Mesodermal cell (in vitro differentiated cells): ENCODE results near the gene PRKCD.

Experiments
- H3K27ac ChIP-seq: 2 replicates; pipeline ENCODE4 v1.7.0; 2013; ENCODE audit warnings: mild to moderate bottlenecking, low read depth, low read length, moderate library complexity; ENCODE audit not compliant: severe bottlenecking
- H3K36me3 ChIP-seq: 2 replicates; pipeline ENCODE4 v1.7.1; 2013; ENCODE audit warnings: mild to moderate bottlenecking, low read length, moderate library complexity; ENCODE audit not compliant: control insufficient read depth, insufficient read depth
- H3K4me1 ChIP-seq: one replicate; pipeline ENCODE4 v1.7.1; 2013; ENCODE audit warnings: mild to moderate bottlenecking, low read length; ENCODE audit not compliant: insufficient read depth, control insufficient read depth, poor library complexity, severe bottlenecking
- H3K4me3 ChIP-seq: 2 replicates; pipeline ENCODE4 v1.7.0; 2013; ENCODE audit warnings: low read length, control low read depth, mild to moderate bottlenecking; ENCODE audit not compliant: insufficient read depth, poor library complexity, severe bottlenecking; ENCODE audit errors: extremely low read depth
- H3K9me3 ChIP-seq: 2 replicates; pipeline ENCODE4 v1.7.1; 2013; ENCODE audit warnings: mild to moderate bottlenecking, low read length, moderate library complexity; ENCODE audit not compliant: control insufficient read depth
- WGBS, 2 experiments: methylation state at CpG; one replicate each; pipeline ENCODE4 v1.1.5; 2013; ENCODE audit warnings: missing lambda C conversion rate in 2 of 2; ENCODE audit not compliant: insufficient coverage in 2 of 2; 5-methylcytosine and 5-hydroxymethylcytosine counted together

Gene PRKCD

DNA sequence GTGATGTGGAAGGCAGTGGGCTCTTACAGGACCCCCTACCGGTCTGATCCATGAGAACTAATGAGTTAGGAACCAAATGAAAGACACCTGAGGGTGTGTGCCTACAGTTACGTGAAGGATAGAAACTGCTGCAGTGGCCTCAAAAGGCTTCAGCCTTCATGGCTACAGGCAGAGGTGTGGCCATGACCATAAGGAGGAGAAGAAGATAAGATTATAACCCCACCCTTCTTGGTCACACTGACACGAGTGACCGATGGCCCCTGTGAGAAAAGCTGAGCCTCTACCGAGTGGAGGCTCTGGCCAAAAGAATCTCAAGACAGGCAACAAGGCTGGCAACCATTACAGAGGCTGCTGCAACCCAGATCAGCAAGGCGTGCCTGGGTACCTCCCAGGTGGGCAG lies 37.1 kb upstream of the PRKCD start:
- WGBS, 2 experiments = 92 to 97% methylated on average over 6 of the region's 6 CpGs
- Histone ChIP-seq H3K4me1 (no peaks in the 10 kb centered on the region), H3K9me3 (no peaks in the 10 kb centered on the region), H3K36me3 (peaks cover 69% of the 10 kb centered on the region), H3K27ac (no peak overlapping the region), H3K4me3 (no peak overlapping the region)

DNA sequence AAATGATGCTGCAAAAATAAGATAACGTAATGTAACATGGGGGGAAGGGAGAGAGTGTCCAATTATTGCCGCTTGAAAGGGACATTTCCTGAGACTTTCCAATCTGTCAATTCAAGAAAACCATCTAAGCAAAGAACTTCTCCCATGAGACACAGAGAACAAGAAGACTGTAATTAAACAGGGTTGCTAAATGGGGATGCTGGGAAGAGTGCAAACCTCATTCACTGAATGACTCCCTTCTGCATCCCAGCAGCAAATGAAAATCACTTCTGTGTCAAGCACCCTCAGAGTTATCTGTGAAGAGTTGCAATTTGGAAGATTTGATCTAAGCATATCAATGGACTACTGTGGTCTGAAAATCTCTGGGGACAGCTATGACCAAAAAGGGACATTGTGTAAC lies 34.4 kb upstream of the PRKCD start:
- no peaks in the 10 kb centered on the region for H3K4me1 ChIP-seq
- no peak overlapping the region for H3K27ac ChIP-seq
- peaks cover 43% of the 10 kb centered on the region for H3K36me3 ChIP-seq
- 50% methylated on average over 1 of the region's 2 CpGs; no CpG with 5 or more reads in 1 of the 2 experiments for WGBS, 2 experiments
- no peaks in the 10 kb centered on the region for H3K9me3 ChIP-seq
- H3K4me3 ChIP-seq = no peak overlapping the region

DNA sequence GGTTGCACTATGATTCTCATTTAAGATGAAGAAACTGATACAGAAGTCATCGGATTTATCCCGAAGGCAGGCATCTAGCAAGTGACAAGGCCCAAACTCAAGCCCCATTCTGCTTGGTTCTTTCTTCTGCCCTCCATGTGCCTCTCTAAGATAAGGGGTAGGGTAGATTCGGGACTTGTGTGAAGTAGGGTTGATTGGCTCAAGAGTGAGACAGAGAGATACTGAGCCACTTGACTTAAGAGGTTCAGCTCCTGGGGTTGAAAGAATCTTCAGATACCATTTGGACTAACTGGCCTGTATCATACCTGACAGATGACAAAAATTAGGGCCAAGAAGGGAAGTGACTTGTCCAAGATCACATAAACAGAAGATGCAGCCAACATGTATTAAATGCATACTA lies 31.7 kb upstream of the PRKCD start:
- no peak overlapping the region for H3K27ac ChIP-seq
- no peaks in the 10 kb centered on the region for H3K9me3 ChIP-seq
- WGBS, 2 experiments = 92 to 93% methylated on average over 3 of the region's 3 CpGs
- H3K36me3 ChIP-seq = peaks cover 19% of the 10 kb centered on the region
- H3K4me1 ChIP-seq = no peaks in the 10 kb centered on the region
- peak overlapping the region; percentile 86 for H3K4me3 ChIP-seq

DNA sequence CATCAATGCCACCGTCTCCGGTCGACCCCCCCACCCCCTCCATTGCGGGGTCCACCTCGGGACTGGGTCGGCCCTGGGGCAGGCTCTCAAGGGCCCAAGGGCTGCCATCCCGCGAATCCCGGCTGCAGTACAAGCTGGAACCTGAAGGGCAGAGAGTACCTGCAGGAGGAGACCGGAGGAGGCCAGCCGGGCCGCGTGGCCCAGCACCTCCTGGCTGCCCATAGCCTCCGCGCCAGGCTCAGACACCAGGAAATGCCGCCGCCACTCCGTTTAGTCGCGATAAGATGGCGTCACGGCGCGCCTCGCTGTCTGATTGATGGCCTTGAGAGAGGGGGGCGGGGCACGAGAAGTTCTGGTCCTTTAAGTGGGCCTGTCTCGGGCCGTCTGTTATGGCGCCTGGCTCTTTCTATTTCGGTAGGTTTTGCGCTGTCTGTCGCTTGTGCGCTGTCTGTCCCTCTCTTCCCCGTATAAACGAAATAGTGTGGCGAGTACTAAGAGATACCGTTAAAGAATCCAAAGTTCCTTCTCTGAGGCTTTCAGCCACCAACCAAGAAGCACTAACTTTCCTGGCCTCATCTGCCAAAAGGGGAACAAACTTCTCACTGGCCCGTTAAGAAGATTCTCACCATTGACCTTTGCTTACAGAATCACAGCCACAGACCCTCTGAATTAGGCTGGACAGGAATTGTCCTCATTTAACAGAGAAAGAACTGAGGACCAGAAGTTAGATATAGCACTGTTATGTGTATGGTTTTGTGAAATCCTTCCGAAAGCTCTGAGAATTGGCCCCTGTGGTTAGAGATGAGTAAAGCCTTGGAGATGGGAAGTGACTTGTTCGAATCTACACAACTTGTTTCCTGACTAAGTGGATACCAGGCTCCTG lies 30.6 kb upstream of the PRKCD start, which contains the start of gene RFT1:
RFT1 (minus strand) TSS at position 257 of the 883 bp plus-strand sequence; CDS start at position 222, 35 bp downstream.
- H3K9me3 ChIP-seq = no peaks in the 10 kb centered on the region
- H3K27ac ChIP-seq = peak within 1 kb of the TSS; percentile 84
- 2 to 3% methylated on average over 27 to 31 of the region's 41 CpGs for WGBS, 2 experiments
- peaks cover 8% of the 10 kb centered on the region for H3K36me3 ChIP-seq
- no peaks in the 10 kb centered on the region for H3K4me1 ChIP-seq
- H3K4me3 ChIP-seq = peak within 1 kb of the TSS; percentile 86

DNA sequence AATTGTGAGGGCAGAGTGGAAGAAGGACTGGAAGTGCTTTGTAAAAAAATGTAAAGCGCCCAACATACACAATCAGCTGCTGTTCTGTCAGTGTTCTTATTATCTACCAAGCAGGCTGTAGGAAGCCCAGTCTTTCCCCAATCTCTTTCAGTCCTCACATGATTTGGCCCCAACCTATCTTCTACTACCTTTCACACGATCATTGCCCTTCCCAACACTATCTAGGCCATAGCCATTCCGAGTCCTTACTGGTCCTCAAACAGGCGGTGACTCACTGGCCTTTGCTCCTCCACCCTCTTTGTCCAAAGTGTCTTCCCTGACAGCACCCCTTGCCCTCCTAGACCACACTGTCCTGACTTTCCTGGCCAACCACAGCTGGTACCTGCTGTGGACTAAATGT lies 29.9 kb upstream of the PRKCD start:
- peaks cover 1% of the 10 kb centered on the region for H3K36me3 ChIP-seq
- H3K4me1 ChIP-seq = no peaks in the 10 kb centered on the region
- H3K27ac ChIP-seq = no peak overlapping the region
- H3K4me3 ChIP-seq = peak overlapping the region; percentile 86
- H3K9me3 ChIP-seq = no peaks in the 10 kb centered on the region
- 96 to 97% methylated on average over 3 to 4 of the region's 4 CpGs for WGBS, 2 experiments

DNA sequence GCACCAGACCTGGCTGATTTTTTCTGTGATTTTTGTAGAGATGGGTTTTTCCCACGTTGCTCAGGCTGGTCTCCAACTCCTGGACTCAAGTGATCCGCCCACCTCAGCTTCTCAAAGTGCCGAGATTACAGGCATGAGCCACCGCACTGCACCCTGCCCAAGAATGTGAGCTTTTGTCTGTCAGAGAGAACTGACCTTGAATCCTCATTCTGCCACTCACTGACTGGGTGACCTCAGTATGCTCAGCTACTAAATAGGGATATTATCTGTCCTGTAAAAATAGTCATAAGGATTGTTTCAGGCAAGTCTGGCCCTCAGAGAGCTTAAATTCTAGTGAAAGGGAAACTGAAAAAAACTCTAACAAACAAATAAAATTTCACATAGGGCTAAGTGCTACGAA lies 28.7 kb upstream of the PRKCD start:
- H3K9me3 ChIP-seq = no peaks in the 10 kb centered on the region
- no peaks in the 10 kb centered on the region for H3K36me3 ChIP-seq
- no peak overlapping the region for H3K27ac ChIP-seq
- no peak overlapping the region for H3K4me3 ChIP-seq
- no peaks in the 10 kb centered on the region for H3K4me1 ChIP-seq
- WGBS, 2 experiments = 64 to 74% methylated on average over 4 to 5 of the region's 5 CpGs

DNA sequence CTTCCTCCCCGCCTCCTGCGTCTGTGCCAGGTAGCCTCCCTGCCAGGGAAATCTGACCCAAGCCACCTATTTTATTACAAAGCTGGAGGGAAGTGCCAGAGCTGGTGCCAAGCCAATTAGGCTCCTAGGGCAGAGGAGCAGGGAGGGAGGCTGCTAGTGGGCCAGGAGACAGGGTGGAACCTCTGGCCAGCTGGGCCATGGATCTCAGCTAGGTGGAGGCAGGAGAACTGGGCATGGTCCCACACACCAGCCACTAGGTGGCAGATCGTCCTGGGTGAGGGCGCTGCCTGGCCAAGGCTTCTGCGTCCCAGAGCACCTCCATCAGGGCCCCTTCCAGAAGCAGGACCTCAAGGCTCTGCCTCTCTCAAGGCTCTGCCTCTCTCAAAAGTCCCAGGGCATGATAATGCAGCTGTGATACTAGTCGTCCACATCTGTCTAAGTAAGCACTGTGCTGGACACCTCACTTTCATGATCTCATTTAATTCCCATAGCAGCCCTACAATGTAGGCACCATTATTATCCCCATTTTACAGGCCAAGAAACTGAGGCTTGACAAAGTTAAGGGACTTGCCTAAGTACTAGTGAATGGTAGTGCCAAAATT lies 26.3 kb upstream of the PRKCD start:
- Histone ChIP-seq H3K9me3 (no peaks in the 10 kb centered on the region), H3K4me3 (no peak overlapping the region), H3K4me1 (no peaks in the 10 kb centered on the region), H3K36me3 (no peaks in the 10 kb centered on the region), H3K27ac (no peak overlapping the region)
- WGBS, 2 experiments = 18 to 34% methylated on average over 3 to 6 of the region's 6 CpGs

DNA sequence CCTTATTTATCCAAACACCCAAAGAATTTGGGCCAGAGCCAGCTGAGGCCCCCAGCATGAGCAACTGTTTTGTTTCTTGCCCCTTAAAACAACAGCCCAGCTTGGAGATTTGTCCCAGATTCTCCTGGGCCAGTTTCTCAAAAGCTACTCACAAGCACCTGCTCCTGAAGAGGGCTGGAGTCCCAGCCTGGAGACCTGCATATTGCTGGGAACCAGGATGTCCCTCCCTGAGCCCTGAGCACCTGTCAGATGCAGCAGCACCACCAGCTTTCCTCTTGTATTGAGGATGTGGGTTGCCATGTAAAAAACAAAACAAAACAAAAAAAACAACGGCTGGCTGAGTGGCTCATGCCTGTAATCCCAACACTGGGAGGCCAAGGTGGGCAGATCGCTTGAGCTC lies 23.8 kb upstream of the PRKCD start:
- Histone ChIP-seq H3K9me3 (no peaks in the 10 kb centered on the region), H3K27ac (no peak overlapping the region), H3K4me3 (no peak overlapping the region), H3K4me1 (no peaks in the 10 kb centered on the region), H3K36me3 (no peaks in the 10 kb centered on the region)
- WGBS, 2 experiments = 92 to 100% methylated on average over 1 to 2 of the region's 2 CpGs

DNA sequence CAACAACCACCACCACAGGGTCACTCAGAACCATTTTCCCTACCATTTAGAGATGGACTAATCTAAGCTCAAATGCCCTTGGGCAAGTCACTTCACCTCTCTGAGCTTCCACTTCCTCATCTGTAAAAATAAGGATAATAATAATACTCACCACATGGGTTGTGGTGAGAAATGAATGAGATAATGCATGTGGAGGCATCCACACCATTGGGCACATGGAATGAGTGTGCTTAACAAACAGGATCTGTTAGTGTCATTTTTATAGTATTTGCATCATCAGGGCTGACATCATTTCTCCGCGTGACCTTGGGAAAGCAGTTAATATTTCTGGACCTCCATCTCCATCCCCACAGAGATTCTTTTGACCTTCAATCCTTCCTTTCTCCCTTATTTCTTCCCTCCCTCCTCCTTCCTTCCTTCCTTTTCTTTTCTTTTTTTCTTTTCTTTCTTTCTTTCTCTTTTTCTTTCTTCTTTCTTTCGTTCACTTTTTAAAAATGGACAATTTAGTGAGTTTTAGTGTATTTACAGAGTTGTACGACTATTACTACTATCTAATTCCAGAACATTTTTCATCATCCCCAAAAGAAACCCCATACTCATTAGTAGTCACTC lies 23.1 kb upstream of the PRKCD start:
- H3K4me3 ChIP-seq = no peak overlapping the region

DNA sequence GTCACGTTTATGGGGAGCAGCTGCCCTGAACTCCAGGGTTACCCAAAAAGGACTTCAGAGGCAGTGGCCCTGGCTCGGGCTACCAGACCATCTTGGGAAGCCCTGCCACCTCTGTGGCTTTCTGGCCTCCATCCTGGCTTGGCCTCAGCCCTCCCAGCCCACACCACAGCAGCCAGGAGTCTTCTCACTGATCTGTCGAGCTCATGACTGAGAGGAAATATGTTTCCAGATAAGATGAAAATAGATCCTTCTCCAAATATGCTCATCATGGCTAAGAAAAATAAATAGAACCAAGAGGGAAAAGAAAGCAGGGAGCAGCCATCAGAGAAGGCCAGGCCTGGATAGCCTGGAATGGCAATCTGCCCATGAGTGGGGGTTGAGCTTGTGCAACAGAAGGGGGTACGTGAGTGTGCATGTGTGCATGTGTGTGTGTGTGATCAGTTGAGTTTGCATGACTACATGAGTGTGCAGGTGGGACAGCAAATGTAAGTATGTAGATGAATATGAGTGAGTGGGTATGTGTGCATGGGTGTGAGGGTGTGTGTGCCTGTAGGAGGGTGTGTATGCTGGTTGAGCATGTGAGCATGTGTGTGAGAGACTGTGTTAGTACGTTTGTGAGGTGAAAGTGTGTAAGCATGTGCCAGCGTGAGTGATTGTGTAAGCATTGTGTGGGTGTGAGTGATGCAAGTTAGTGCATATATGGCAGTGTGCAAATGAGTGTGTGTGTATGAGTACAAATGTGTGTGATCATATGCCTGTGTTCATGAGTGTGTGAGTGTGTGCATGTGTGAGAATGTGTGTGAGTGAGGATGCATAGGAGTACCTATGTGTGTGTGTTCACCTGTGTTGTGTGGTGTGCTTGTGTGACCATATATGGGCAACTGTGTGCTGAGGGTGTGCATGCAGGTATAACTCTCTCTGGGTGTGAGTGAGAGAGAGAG lies 20.8 kb upstream of the PRKCD start:
- no peak overlapping the region for H3K27ac ChIP-seq
- no peaks in the 10 kb centered on the region for H3K4me1 ChIP-seq
- H3K9me3 ChIP-seq = no peaks in the 10 kb centered on the region
- H3K36me3 ChIP-seq = no peaks in the 10 kb centered on the region
- H3K4me3 ChIP-seq = no peak overlapping the region
- 83 to 87% methylated on average over 4 to 5 of the region's 6 CpGs for WGBS, 2 experiments

More for the DNA sequence above, 23.1 kb upstream of the PRKCD start:
- no peak overlapping the region for H3K27ac ChIP-seq
- no peaks in the 10 kb centered on the region for H3K4me1 ChIP-seq
- no peaks in the 10 kb centered on the region for H3K9me3 ChIP-seq
- H3K36me3 ChIP-seq = no peaks in the 10 kb centered on the region
- WGBS, 2 experiments = 93 to 100% methylated on average over 2 of the region's 4 CpGs
